ENCODE results near the gene ZNF568.

The ZNF568 gene

DNA sequence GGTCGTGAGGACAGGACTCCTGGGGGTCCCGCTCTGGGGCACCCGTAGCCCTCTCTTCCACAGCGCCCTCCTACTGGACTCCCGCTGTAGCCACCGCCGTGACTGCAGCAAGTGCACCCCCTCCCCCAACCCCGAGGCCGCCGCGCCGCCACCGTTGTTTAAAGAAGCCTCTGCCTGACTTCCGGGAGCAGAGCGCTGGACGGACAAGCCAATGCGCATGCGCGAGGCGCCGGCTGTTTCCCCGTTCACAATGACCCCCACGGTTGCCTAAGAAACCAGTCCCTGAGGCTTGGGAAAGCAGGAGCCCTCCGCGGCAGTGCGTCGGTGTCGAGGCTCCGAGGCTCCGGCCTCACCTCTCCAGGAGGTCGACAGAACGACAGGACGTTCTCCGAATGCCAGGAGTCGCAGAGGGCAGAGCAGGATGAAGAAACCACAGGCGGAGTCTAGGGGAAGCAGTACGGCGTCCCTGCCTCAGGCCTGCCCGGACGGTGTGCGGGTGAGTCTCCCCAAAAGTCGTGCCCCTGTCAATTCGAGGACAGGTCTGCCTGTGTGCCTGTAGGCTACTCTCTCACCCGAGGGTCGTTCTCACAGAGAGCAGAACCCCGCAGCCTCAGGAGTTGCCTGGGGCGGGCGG lies 91.6 kb downstream of the ZNF568 start:
- peak; percentile 45 to 56 for DNase-seq

DNA sequence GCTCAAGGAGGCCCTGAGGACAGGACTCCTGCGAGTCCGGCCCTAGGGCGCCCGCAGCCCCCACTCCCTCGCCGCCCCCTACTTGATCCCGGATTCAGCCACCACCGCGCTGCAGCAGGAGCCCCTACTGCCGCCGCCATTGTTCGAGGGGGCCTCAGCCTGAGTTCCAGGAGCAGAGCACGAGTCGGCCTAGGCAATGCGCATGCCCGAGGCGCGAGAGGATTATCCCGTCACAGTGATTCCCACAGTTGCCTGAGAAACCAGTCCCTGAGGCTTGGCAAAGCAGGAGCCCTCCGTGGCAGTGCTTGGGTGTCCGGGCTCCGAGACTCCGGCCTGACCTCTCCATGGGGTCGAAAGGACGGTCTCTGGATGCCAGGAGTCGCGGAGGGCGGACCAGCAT lies 93.7 kb downstream of the ZNF568 start:
- DNase-seq = no peak

DNA sequence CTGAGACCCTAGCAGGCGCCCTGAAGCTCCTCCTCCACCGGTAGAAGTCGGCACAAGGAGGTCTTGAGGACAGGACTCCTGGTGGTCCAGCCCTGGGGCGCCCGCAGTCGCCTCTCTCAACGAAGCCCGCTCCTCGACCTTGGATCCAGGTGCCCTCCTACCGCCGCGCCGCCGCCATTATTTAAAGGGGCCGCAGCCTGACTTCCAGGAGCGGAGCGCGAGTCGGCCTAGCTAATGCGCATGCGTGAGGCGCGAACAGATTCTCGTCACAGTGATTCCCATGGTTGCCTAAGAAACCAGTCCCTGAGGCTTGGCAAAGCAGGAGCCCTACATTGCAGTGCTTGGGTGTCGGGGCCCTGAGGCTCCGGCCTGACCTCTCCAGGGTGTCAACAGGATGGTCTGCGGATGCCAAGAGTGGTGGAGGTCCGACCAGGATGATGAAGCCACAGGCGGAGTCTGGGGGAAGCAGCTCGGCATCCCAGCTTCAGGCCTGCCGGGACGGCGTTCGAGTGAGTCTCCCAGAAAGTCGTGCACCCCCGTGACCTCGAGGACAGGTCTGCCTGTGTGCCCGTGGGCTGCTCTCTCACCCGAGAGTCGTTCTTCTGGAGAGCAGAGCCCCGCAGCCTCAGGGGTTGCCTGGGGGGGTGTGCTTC lies 96.1 kb downstream of the ZNF568 start:
- no peak for DNase-seq

DNA sequence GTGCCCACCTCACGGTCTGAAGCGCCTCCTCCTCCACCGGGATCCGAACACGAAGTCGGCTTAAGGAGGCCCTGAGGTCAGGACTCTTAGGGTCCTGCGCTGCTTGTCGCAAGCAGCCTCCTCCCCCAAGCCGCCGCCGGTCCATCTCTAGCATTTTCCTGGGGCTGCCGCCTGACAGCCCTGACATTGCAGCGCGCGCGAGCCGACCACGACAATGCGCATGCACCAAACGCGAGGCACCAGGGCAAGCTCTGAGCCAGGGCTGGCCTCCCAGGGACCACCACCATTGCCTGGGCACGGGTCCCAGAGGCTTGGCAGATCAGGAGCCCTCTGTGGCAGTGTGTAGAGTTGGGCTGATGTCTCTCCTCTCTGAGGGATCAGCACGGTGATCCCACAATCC lies 98.3 kb downstream of the ZNF568 start:
- no peak for DNase-seq

DNA sequence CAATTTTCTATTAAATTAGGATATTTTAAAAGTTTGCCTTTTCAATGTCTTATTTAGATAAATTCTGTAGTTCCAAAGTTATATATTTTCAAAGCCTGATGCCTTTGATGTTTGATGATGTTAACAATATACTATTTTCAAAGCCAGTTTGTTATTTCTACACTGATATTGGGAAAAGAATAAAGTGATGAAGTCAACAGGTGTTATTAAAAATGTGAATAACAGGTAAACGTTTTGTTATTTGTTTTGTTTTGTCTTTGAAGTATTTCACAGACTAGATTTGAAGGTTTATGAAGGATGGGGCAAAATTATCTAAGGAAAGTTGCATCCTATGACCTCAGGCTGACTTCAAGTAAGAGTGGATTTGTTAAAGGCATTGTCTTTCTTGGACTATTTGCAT lies 129.0 kb downstream of the ZNF568 start:
- no peak for DNase-seq
